Measurements from ENCODE around the gene RASAL3.

Gene RASAL3

DNA sequence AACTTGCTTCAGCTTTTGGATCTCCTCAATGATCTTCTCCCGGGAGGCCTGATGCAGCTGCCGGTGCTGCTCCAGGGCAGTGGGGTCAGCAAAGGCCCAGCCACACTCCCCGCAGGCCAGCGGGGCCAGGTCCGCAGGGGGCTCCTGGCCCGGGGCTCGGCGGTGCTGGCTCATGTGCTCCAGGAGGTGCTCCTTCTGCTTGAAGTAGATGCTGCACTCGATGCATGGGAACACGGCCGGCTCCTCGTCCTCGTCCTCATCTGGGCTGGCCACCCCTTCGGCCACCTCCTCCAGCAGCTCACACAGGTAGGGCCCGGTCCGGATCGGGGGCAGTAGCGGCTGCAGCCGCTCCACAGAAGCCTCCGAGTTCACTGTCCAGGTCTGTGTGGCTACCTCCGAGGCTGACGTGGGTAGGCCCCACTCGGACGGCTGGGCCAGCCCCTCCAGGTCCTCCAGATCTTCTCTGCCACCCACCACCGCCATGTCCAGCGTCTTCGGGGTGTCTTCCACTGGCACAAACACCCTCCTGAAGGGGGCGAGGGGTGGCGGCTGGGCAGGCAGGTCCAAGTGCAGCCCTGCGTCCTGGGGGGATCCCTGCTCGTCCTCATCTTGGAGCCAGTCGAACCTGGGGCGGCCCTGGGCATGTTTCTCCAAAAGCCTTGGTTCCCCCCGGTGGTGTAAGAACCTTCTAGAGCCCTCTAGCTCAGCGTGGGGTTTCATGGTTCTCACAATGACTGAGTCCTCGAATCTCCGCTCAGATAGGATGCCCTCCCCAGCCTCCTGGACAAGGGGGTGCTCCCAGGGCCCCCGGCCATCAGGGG is 24.3 kb downstream of the RASAL3 start:
- Histone ChIP-seq H3K4me3 (no peak overlapping the region), H3K9me3 (no peaks in the 10 kb centered on the region), H3K36me3 (replicated peaks) (no peaks in the 10 kb centered on the region), H3K4me1 (no peaks in the 10 kb centered on the region), H3K27me3 (ENCODE audit: low read depth) (no peaks in the 10 kb centered on the region)
- no peak for DNase-seq (ENCODE audit: low spot score in 2 of 2)
- in situ Hi-C loops (cut with MboI; ENCODE audit: low sequenced_read_pairs), result no loop called here

DNA sequence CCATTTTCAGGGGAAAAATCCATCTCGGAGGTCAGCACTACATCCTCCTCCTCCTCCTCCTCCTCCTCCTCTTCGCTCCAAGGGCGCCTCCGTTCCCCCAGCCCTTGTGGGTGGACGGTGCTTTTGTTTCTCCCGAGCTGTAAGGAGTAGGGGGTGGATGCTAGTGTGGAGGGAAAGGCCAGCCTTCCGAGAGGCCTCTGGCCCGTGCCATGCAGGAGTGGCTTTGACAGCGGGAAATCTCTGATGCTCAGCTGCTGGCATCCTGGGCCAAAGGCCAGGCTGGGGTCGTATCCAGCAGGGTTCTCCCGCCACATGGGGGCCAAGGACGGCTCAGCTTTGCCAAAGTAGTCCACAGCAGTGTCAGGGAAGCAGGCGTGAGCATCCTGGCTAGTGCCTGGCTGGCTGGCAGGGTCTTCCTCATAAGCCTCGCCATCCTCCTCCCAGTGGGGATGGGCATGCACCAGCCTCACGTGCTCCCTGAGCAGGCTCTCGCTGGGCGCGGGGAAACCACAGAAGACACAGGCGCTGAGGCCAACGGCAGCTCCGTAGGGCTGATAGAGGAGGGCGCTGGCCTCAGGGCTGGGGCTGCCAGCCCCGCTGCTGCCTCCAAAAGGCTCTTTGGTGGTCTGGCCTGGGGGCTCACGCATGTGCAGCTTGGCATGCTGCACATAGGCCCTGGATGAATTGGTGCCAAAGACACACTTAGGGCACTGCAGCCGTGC is 25.1 kb downstream of the RASAL3 start:
- Histone ChIP-seq H3K4me1 (no peaks in the 10 kb centered on the region), H3K9me3 (no peaks in the 10 kb centered on the region), H3K27me3 (ENCODE audit: low read depth) (no peaks in the 10 kb centered on the region), H3K4me3 (no peak overlapping the region), H3K36me3 (replicated peaks) (no peaks in the 10 kb centered on the region)
- DNase-seq (ENCODE audit: low spot score in 2 of 2), result no peak
- in situ Hi-C loops (cut with MboI; ENCODE audit: low sequenced_read_pairs), result no loop called here

DNA sequence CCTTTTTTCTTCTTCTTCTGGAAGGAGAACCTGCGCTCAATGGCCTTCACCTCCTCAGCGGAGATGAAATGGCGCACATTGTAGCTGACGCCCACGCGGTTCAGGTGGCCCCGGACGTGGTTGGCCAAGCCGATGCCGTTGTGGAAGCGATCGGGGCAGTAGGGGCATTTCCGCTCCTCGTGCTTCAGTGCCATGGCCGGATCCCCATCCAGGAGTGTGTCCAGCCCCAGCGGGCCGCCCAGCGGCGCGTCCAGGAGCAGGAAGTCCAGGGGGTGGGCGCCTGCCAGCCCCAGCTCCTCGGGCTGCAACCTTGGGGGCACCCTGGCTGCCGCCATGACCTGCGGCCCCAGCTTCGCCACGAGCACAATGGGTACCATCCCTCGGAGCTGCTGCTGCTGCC is 25.8 kb downstream of the RASAL3 start:
- Histone ChIP-seq H3K4me1 (no peaks in the 10 kb centered on the region), H3K27me3 (ENCODE audit: low read depth) (no peaks in the 10 kb centered on the region), H3K9me3 (no peaks in the 10 kb centered on the region), H3K36me3 (replicated peaks) (no peaks in the 10 kb centered on the region), H3K4me3 (no peak overlapping the region)
- in situ Hi-C loops (cut with MboI; ENCODE audit: low sequenced_read_pairs), result no loop called here
- no peak for DNase-seq (ENCODE audit: low spot score in 2 of 2)

DNA sequence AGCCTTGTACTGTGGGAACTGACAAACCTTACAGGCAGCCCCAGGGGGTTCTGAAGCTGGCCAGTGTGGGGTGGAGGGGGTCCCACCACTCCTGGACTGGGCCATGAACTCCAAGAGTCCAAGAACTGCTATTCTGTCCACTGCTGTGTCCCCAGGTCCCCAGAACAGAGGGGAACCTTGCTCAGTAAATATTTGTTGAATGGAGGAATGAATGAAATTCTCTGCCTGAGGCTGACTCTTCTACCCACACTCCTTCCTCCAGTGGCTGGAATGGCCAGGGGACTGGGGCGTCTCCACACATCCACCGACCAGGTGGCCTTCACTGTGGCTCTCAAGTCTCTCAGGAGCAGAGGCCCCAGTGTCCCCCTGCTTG is 26.2 kb downstream of the RASAL3 start:
- Histone ChIP-seq H3K4me1 (no peaks in the 10 kb centered on the region), H3K27me3 (ENCODE audit: low read depth) (no peaks in the 10 kb centered on the region), H3K4me3 (no peak overlapping the region), H3K9me3 (no peaks in the 10 kb centered on the region), H3K36me3 (replicated peaks) (no peaks in the 10 kb centered on the region)
- no peak for DNase-seq (ENCODE audit: low spot score in 2 of 2)
- in situ Hi-C loops (cut with MboI; ENCODE audit: low sequenced_read_pairs), result no loop called here

DNA sequence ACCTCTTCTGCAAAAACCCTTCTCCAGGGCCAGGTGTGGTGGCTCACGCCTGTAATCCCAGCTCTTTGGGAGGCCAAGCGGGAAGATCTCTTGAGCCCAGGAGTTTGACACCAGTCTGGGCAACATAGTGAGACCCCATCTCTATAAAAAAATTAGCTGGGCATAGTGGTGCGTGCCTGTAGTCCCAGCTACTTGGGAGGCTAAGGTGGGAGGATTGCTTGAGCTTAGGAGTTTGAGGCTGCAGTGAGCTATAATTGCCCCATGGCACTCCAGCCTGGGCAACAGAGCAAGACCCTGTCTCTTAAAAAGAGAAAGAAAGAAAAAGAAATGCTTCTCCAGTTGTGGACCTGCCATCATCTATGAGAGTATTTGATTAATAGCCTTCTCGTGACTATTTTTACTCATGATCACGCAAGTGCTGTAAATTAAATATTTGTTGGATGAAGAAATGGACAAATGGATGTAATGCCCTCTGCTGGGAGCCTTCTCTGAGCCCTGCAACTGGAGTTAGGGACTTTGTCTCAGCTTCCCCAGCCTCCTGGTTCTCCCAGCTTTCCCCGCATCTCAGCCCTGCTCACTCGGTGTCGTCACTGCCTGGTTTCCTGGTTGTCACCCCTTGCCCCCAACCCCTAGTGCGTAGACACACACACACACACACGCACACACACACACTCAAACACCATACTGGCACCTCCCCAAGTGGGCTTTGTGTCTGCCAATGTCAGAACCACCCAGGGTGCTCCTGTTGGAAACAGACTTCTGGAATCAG is 26.8 kb downstream of the RASAL3 start:
- no peaks in the 10 kb centered on the region for H3K4me1 ChIP-seq
- H3K27me3 ChIP-seq (ENCODE audit: low read depth), result no peaks in the 10 kb centered on the region
- DNase-seq (ENCODE audit: low spot score in 2 of 2), result no peak
- H3K4me3 ChIP-seq, result no peak overlapping the region
- in situ Hi-C loops (cut with MboI; ENCODE audit: low sequenced_read_pairs), result no loop called here
- H3K9me3 ChIP-seq, result no peaks in the 10 kb centered on the region
- H3K36me3 ChIP-seq (replicated peaks), result no peaks in the 10 kb centered on the region

DNA sequence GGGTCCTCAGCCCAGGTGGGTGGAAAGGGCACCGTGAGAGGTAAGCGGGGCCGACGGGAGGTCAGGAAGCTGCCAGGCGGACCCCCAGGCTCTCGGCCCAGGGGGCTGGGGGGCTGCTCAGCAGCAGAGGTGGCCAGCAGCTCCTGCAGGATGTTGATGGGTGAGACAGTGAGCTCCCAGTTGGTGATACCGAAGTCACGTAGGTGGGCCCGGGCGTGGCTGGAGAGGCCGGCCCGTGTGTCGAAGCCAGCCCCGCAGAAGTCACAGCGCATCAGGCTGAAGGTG is 27.6 kb downstream of the RASAL3 start:
- no peak for DNase-seq (ENCODE audit: low spot score in 2 of 2)
- no peaks in the 10 kb centered on the region for H3K4me1 ChIP-seq
- no peak overlapping the region for H3K4me3 ChIP-seq
- H3K27me3 ChIP-seq (ENCODE audit: low read depth), result no peaks in the 10 kb centered on the region
- no peaks in the 10 kb centered on the region for H3K9me3 ChIP-seq
- in situ Hi-C loops (cut with MboI; ENCODE audit: low sequenced_read_pairs), result no loop called here
- H3K36me3 ChIP-seq (replicated peaks), result no peaks in the 10 kb centered on the region

DNA sequence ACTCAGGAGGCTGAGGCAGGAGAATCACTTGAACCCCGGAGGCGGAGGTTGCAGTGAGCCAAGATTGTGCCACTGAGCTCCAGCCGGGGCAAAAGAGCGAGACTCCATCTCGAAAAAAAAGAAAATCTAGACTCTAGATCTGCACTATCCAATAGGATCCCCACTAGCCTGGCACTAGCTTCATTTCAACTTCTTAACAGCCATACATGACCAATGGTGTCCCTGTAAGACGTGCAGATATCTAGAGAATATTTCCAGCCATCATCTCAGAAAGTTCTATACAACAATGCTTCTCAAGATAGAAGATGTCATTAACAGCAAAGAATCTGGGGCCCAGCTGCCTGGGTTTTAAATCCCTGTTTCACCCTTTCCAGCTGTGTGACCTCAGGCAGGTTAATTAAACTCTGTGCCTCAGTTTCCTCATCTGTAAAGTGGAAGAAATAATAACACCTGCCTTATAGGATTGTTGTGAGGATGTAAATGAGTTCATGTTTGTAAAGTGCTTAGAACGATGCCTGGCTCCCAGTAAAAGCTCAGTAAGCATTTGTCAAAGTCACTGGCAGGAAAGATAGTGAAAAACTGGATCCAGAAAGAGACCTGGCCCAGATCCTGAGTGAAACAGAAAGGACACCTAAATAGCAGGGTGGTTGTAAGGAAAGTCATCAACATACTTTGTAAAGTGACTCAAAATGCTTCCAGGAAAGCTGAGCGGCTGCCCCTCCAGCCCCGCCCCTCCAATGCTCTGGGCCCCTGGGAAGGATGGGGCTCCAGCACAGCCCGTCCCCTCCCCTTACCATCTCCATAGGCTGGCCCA is 28.1 kb downstream of the RASAL3 start:
- DNase-seq (ENCODE audit: low spot score in 2 of 2), result no peak
- Histone ChIP-seq H3K36me3 (replicated peaks) (no peaks in the 10 kb centered on the region), H3K4me3 (no peak overlapping the region), H3K27me3 (ENCODE audit: low read depth) (no peaks in the 10 kb centered on the region), H3K9me3 (no peaks in the 10 kb centered on the region), H3K4me1 (peaks cover 5% of the 10 kb centered on the region; the same call in 1 of the 2 replicates)
- in situ Hi-C loops (cut with MboI; ENCODE audit: low sequenced_read_pairs), result no loop called here

DNA sequence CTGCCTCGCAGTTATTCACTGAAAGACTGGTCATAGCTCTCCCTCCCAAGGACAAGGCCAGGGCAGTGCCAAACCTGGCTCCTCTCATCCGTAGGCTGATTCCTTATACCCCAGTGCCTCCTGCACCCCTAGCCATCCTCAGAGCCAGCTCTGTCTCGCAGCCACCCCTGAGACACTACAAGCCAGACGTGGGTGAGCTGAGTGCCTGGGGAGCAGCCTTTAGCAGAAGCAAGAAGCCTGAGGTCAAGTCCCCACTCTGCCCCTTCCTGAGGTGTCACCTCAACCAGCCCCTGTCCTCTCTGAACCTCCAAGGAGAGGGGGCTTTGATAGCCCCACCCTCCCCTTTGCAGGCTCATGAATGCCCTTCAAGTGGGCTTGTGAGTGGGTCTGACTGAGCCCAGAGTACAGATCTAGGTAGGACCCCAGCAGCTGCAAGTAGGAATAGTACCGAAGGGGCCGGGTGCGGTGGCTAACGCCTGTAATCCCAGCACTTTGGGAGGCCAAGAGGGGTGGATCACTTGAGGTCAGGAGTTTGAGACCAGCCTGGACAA is 30.8 kb downstream of the RASAL3 start:
- in situ Hi-C loops (cut with MboI; ENCODE audit: low sequenced_read_pairs), result no loop called here
- Histone ChIP-seq H3K36me3 (replicated peaks) (no peaks in the 10 kb centered on the region; the same call in none of the 2 replicates), H3K4me3 (peak overlapping the region; percentile 65), H3K4me1 (peaks cover 6% of the 10 kb centered on the region; the same call in 1 of the 2 replicates), H3K9me3 (no peaks in the 10 kb centered on the region), H3K27me3 (ENCODE audit: low read depth) (no peaks in the 10 kb centered on the region)
- DNase-seq (ENCODE audit: low spot score in 2 of 2), result no peak

DNA sequence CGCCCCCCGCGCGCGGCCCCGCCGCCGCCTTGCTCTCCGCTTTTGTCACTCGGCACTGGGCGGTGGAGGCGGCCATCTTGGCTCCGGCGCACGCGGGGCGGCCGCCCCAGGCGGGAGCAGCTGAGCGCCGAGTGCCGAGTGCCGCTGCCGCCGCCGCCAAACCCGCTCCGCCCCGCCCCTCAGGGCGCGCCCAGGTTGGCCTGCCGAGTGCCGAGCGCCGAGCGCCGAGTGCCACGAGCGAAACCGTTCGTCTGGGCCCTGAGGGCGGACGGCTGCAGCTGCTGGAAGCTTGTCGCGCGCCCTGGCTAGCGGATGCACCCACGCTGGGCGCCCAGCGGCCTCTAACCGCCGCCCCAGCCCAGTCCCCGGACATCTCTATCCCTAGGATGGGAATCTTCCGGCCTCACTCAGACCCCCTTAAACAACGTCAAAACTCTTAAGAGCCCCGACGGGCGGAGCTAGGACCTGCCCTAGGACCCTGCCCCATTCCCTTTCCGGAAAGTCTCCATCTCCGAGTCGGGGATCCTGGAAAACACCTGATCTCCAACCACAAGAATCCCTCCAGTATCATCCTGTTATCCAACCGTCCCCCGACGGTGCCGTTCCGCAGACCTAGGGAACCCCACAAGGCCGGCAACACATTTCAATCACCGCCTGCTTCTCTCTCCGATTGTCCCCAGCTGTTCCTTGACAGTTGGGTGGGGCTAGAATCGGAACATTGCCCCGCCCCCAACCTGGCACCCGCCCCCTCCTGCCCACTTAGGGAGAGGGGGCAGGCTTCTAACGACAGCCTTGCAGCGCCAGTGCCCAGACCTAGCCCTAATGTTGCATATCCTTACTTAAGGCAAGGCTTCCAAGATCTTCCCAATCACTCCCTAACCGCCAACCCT is 31.5 kb downstream of the RASAL3 start:
- Histone ChIP-seq H3K27me3 (ENCODE audit: low read depth) (no peaks in the 10 kb centered on the region), H3K4me3 (peak overlapping the region; percentile 65), H3K9me3 (no peaks in the 10 kb centered on the region), H3K4me1 (peaks cover 6% of the 10 kb centered on the region; the same call in 1 of the 2 replicates), H3K36me3 (replicated peaks) (no peaks in the 10 kb centered on the region; the same call in none of the 2 replicates)
- DNase-seq (ENCODE audit: low spot score in 2 of 2), result peak; percentile 73 to 95
- in situ Hi-C loops (cut with MboI; ENCODE audit: low sequenced_read_pairs), result no loop called here

DNA sequence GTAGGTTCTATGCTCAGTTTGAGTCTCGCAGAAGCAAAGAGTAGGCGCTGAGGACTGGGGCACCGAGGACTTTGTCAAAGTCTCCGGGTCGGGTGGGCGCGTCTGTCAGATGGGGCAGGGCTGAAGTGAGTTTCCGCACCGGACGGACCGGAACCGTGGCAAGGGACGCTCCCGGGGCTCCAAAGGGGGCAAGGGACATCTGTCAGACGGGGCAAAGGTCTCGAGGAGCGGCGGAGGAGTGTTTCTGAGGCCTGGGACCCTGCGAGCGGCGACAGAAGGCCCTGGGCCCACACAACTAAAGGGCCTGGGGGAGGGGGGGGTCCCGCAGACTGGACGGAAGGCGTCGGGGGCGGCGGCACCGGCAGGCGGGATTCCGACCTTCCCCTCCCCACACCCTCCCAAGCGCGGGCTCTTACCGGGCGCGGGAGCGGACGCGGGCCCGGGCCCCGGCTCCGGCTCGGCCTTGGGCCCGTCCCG is 32.3 kb downstream of the RASAL3 start:
- Histone ChIP-seq H3K36me3 (replicated peaks) (peaks cover 8% of the 10 kb centered on the region), H3K4me1 (peaks cover 6% of the 10 kb centered on the region; the same call in 1 of the 2 replicates), H3K9me3 (no peaks in the 10 kb centered on the region), H3K27me3 (ENCODE audit: low read depth) (no peaks in the 10 kb centered on the region), H3K4me3 (peak overlapping the region; percentile 83)
- in situ Hi-C loops (cut with MboI; ENCODE audit: low sequenced_read_pairs), result no loop called here
- peak in 1 of 2 experiments; percentile 32 for DNase-seq (ENCODE audit: low spot score in 2 of 2)

DNA sequence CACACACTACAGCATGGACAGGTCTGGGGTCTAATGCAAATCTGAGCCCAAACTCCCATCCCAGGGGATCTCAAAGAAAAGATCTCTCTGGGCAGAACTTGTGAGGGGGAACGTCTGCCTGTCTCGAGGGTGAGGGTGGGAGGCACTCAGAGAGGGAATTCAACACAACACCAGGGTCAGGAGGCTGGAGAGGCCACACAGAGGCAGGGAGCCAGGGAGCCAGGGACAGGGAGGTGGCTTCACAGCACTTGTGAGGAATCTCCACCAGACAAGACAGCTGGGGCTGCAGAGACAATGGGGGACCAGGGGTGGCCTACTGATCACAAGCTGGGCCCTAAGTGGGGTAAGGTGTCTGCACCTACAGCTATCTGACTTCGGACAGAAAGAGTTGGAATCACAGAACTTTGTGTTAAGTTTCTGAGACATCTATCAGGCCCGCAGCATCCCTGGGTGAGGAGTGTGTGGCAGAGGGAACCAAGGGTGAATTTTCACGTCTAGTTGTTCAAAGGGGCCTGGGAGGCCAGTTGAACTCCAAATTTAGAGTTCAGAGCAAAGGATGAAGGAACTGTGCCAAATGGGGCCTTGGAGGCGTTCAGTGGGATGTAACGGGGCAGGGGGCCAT is 32.8 kb downstream of the RASAL3 start:
- peaks cover 13% of the 10 kb centered on the region for H3K36me3 ChIP-seq (replicated peaks)
- H3K4me1 ChIP-seq, result peaks cover 6% of the 10 kb centered on the region; the same call in 1 of the 2 replicates
- peak overlapping the region; percentile 83 for H3K4me3 ChIP-seq
- H3K27me3 ChIP-seq (ENCODE audit: low read depth), result no peaks in the 10 kb centered on the region
- DNase-seq (ENCODE audit: low spot score in 2 of 2), result no peak
- H3K9me3 ChIP-seq, result no peaks in the 10 kb centered on the region
- in situ Hi-C loops (cut with MboI; ENCODE audit: low sequenced_read_pairs), result no loop called here

Data from HAP-1 (cell line).